ENCODE measurements around the gene GET4.

- TF ChIP-seq CTCF (IDR thresholded peaks at IDR 0.05; ENCODE audit: low read depth, low read length), result no peak
- no peak for TF ChIP-seq MAX (IDR thresholded peaks at IDR 0.05; ENCODE audit: low read depth, low read length)
- no peak for TF ChIP-seq POLR2A (IDR thresholded peaks at IDR 0.05; ENCODE audit: extremely low read depth, insufficient read length)
These were observed 40.6 kb upstream of the GET4 start for GRCh38 chr7:835485-836401.
